GM08714 (cell line): ENCODE measurements around the gene GRK4.
"Not testable (repeated sequence)": the region's sequence is repeated elsewhere in the genome, so short reads cannot be mapped to it uniquely, and the experiment has no call there.

ENCODE experiments used
- H3K4me3 ChIP-seq: fragments of 200-500 bp; sonication (Bioruptor generic); 2 replicates; pipeline ENCODE4 v1.5.1; 2014; ENCODE audit warnings: mild to moderate bottlenecking, low read length, inconsistent platforms
- ZNF274 ChIP-seq: IDR thresholded peaks from 2 replicates; pipeline ENCODE4 v1.6.1; 2012; ENCODE audit warnings: mild to moderate bottlenecking, low read depth, low read length

The GRK4 gene

GRCh38 chr4:2934813-2935761, 28.3 kb upstream of the GRK4 start:
- TF ChIP-seq ZNF274, result no peak
- H3K4me3 ChIP-seq, result peak overlapping the region; percentile 80

DNA sequence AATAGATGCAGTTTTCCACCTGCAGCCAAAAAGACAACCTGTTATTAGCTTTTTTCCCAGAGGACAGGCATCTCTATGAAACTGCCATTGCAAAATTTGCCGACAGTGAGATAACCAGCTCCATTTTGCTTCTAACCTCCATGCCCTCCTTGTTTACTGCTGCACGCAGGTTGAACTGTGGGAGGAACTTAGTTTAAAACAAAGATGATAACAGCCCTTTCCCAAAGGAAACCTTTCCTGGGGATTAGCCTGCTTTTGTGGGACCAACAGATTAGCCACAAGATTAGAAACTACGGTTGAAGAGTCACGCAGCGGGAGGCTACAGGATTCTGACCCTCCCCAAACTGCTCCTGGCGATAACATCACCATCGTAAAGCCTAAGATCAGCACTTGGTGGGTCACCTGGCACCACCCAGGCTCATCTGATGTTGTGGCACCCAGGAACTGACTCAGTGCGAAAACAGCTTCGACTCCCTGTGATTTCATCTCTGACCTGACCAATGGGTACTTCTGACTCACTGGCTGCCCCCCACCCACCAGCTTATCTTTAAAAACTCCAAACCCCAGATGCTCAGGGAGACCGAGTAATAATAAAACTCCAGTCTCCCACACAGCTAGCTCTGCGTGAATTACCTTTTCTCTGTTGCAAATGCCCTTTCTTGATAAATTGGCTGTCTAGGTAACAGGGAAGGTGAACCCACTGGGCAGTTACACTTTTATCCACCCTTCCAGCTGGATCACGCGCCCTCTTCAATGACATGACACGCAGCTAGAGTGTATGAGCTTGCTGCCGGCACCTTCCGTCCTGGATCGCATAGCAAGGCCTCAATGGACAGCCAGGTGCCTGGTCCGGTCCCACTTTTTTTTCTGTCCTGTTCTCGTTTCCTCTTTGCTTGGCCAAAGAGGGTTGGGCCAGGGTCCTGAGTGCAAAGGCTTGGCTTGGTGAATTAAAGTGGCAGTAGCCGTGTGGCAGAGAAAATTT, 27.3 kb upstream of the GRK4 start:
- TF ChIP-seq ZNF274, result no peak
- peak overlapping the region; percentile 80; the same call in 1 of the 2 replicates for H3K4me3 ChIP-seq

DNA sequence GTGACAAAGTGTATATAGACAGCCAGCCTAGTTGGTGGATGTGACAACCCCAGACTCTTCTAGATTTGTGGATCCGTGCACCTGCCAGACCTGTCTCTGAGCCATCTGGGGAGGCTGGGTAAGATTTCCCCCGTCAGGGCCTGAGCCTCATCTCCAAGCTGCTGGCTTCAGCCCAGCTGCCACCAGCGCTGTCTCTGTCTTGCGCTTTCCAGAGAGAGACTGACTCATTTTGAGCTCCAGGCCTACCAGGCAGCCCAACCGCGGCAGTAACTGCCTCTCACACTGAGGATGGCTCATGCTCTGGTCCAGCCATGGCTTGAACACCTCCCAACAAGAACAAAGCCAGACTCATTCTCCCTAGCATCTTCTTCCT, 26.6 kb upstream of the GRK4 start:
- no peak overlapping the region for H3K4me3 ChIP-seq

DNA sequence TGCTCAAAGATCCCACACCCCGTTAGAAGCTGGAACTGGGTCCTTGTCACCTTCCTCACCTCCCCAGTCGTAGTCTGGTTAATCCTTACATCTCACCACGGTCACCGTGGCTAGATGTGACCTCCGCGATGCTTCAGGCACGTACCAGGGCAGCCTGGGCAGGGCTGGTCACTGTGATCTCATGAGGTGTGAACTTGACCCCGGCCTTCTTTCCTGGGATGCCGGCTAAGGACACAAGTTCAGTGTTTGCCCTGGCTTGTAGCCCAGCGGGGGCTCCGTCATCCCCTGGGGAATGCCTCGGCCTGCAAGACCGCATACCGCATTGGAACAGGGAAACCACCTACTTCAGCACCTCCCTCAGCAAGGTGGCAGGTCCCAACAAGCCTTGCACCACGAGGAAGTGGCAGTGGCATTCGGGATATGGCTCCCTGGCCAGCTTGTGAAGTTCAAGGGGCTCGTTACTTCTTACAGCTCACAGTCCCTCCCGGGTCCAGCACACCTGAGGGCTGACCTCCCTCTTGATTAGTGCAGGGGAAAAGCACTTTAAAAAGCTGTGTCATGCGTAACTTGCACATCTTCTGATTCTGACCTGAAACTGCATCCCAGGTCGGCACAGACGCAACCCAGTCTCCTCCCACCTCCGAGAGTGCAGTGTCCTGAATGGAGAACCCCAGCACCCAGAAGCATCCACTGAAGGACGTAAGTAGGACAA, 26.1 kb upstream of the GRK4 start:
- no peak for TF ChIP-seq ZNF274
- no peak overlapping the region for H3K4me3 ChIP-seq

More for the DNA sequence above, 26.6 kb upstream of the GRK4 start:
- no peak for TF ChIP-seq ZNF274

- TF ChIP-seq ZNF274, result no peak
- no peak overlapping the region for H3K4me3 ChIP-seq
These were observed 25.4 kb upstream of the GRK4 start for GRCh38 chr4:2937986-2938385.

- H3K4me3 ChIP-seq, result not testable (repeated sequence)
These were observed 25.0 kb upstream of the GRK4 start for GRCh38 chr4:2938411-2938810.

GRCh38 chr4:2938906-2939305, 24.5 kb upstream of the GRK4 start:
- H3K4me3 ChIP-seq, result no peak overlapping the region
- no peak for TF ChIP-seq ZNF274

GRCh38 chr4:2939383-2940243, 23.8 kb upstream of the GRK4 start:
- no peak for TF ChIP-seq ZNF274
- H3K4me3 ChIP-seq, result no peak overlapping the region

GRCh38 chr4:2940267-2941137, 22.9 kb upstream of the GRK4 start:
- no peak for TF ChIP-seq ZNF274

DNA sequence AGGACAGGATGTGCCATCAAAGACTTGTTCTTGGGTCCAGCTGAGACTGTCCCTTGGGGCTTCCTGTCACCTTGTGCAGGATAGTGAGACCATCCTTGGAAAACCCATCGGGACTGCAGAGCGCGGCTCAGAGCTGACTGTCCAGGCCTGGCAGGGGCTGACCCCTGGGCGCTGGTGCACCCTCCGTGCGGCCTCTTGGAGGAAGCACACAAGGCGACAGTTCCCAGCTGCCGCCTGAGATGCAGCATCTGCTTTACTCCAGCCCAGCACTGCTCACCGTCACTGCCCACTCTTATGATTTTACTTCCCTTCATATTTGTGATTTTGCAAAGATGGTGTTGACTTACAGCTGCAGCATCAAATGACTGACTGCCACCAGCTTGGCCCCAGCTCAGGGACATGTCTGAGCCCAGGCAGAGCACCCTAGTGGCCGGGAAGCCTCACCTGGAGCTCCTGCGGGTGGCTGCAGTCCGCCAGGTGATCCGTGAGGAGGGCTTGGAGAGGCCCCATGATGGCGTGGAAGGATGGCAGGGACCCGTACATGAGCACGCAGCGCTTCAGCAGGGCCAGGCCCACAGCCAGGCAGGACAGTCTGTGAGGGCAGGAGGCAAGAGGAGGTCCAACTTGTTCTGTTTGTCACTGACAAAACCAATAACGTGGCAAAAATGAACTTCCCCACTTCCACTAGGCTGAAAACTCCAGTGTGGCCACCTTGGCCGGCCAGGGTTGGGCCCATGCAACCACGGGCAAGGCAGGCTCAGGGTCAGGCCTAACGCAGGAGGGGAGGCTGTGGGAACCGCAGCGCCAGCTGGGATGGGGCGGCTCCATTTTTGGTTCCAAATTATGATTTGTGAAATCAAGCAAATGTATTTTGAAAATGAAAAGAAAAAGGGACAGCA, 22.0 kb upstream of the GRK4 start:
- no peak for TF ChIP-seq ZNF274
- H3K4me3 ChIP-seq, result no peak overlapping the region

More at GRCh38 chr4:2940267-2941137, 22.9 kb upstream of the GRK4 start:
- no peak overlapping the region for H3K4me3 ChIP-seq

DNA sequence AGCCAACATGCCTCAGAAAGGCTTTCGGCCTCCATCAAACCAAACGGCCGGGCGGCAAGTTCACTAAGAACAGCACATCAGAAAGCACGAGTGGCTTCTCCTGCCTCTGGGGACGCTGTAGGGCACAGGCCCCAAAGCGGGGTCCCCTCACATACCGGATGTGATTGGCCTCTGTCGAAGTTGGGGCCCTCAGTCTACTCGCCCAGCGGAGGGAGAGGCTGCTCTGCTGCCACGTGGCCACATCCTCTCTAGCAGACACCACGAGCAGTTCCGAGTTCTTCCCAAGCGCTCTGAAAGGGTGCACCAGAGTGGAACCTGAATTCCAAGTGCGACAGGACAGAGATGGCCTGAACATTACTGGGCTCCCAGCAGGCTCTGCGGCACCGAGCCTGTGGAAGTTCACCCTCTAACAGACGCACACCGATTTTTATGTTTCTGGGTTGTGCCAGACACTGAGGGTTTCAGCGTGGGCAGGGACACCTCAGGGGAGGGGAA, 21.3 kb upstream of the GRK4 start:
- no peak overlapping the region for H3K4me3 ChIP-seq
- TF ChIP-seq ZNF274, result no peak
